Activated CD4-positive, alpha-beta memory T cell treated with anti-CD3 and anti-CD28 coated beads for 36 hours (primary cell): ENCODE measurements around the gene REG4. TPM values are rescaled to one million over a fixed set of nuclear protein-coding genes. Genes with fewer than 3 reads are reported as not detected.
"Not testable (repeated sequence)": the region's sequence is repeated elsewhere in the genome, so short reads cannot be mapped to it uniquely, and the experiment has no call there.

Experiments
- CTCF ChIA-PET: fragments of 350-600 bp; sonication (Branson Sonifier 250); formaldehyde crosslinking; loops from one replicate; lab custom pipeline; 2021; ENCODE audit warnings: antibody characterized with exemption, inconsistent platforms; lab: Charles Lee
- POLR2A ChIA-PET: fragments of 350-600 bp; sonication (Branson Sonifier 250); formaldehyde crosslinking; loops from one replicate; lab custom pipeline; 2021; ENCODE audit warnings: antibody characterized with exemption; lab: Charles Lee
- DNase-seq: peaks from one replicate; pipeline ENCODE4 v3.0.0-alpha.2; 2020
- H3K27ac Mint-ChIP-seq: one replicate; pipeline ENCODE4 v1.8.0; 2021; ENCODE audit warnings: mixed read lengths
- H3K27me3 Mint-ChIP-seq: one replicate; pipeline ENCODE4 v1.8.0; 2021; ENCODE audit warnings: mixed read lengths
- H3K36me3 Mint-ChIP-seq: one replicate; pipeline ENCODE4 v1.8.0; 2021; ENCODE audit warnings: mixed read lengths
- H3K4me1 Mint-ChIP-seq: one replicate; pipeline ENCODE4 v1.8.0; 2021; ENCODE audit warnings: low read depth, mixed read lengths
- H3K4me3 Mint-ChIP-seq: one replicate; pipeline ENCODE4 v1.8.0; 2021; ENCODE audit warnings: mild to moderate bottlenecking, mixed read lengths
- H3K9me3 Mint-ChIP-seq: one replicate; pipeline ENCODE4 v1.8.0; 2021; ENCODE audit warnings: mixed read lengths
- intact Hi-C: fragments of 100-400 bp; cut with micrococcal nuclease; formaldehyde crosslinking; loops from one replicate; pipeline ENCODE4 v1.15.1; 2023
- total RNA-seq, 2 experiments: library from RNA; stranded (reverse); gene quantifications; one replicate each; pipeline ENCODE4 v1.2.3, GENCODE V29; 2021

The REG4 gene
- total RNA-seq: not detected

GRCh38 chr1:119811387-119811786 lies at the start of gene REG4:
REG4 (minus strand) TSS chr1:119811460; CDS start chr1:119808769, 2,691 bp downstream.
- POLR2A ChIA-PET: no interaction called here
- intact Hi-C loops: no loop called here
- Mint-ChIP-seq H3K9me3 (no peaks in the 10 kb centered on the region), H3K27me3 (peaks cover 16% of the 10 kb centered on the region), H3K36me3 (no peaks in the 10 kb centered on the region), H3K27ac (no peak within 1 kb of the TSS), H3K4me3 (no peak within 1 kb of the TSS), H3K4me1 (peaks cover 4% of the 10 kb centered on the region)
- CTCF ChIA-PET: interaction anchor here (1.0 to 1.5 kb wide), 2 partner anchors 15 to 67 kb away, joined by 3 to 5 read pairs; no protein-coding TSS in a partner anchor
- no peak for DNase-seq

- no peaks in the 10 kb centered on the region for H3K36me3 Mint-ChIP-seq
- intact Hi-C loops: no loop called here
- no peaks in the 10 kb centered on the region for H3K27me3 Mint-ChIP-seq
- no peak overlapping the region for H3K27ac Mint-ChIP-seq
- H3K9me3 Mint-ChIP-seq: no peaks in the 10 kb centered on the region
- H3K4me3 Mint-ChIP-seq: no peak overlapping the region
- POLR2A ChIA-PET: no interaction called here
- peaks cover 8% of the 10 kb centered on the region for H3K4me1 Mint-ChIP-seq
- CTCF ChIA-PET: interaction anchor here (2.2 kb wide), 1 partner anchor 51 kb away, joined by 8 read pairs; no protein-coding TSS in a partner anchor
- peak; percentile 15 for DNase-seq
Measured at GRCh38 chr1:119859647-119860046, 48.4 kb upstream of the REG4 start.

- H3K4me1 Mint-ChIP-seq, intact Hi-C loops, H3K27me3 Mint-ChIP-seq, DNase-seq, POLR2A ChIA-PET, H3K9me3 Mint-ChIP-seq, H3K4me3 Mint-ChIP-seq, H3K27ac Mint-ChIP-seq, H3K36me3 Mint-ChIP-seq: not testable (repeated sequence)
- CTCF ChIA-PET: interaction anchor here (2.2 kb wide), 1 partner anchor 50 kb away, joined by 8 read pairs; no protein-coding TSS in a partner anchor
Measured at GRCh38 chr1:119858556-119859214, 47.4 kb upstream of the REG4 start.

- Mint-ChIP-seq H3K27ac (no peak overlapping the region), H3K9me3 (no peaks in the 10 kb centered on the region), H3K27me3 (no peaks in the 10 kb centered on the region), H3K4me3 (no peak overlapping the region), H3K36me3 (no peaks in the 10 kb centered on the region), H3K4me1 (peaks cover 8% of the 10 kb centered on the region)
- DNase-seq: no peak
- intact Hi-C loops: no loop called here
- CTCF ChIA-PET: interaction anchor here (2.2 kb wide), 1 partner anchor 49 kb away, joined by 8 read pairs; no protein-coding TSS in a partner anchor
- POLR2A ChIA-PET: no interaction called here
Measured at GRCh38 chr1:119858126-119858525, 46.9 kb upstream of the REG4 start.

GRCh38 chr1:119853155-119853554 lies 41.9 kb upstream of the REG4 start:
- DNase-seq: no peak
- ChIA-PET POLR2A (no interaction called here), CTCF (no interaction called here)
- Mint-ChIP-seq H3K4me1 (no peaks in the 10 kb centered on the region), H3K27ac (no peak overlapping the region), H3K9me3 (no peaks in the 10 kb centered on the region), H3K4me3 (no peak overlapping the region), H3K27me3 (no peaks in the 10 kb centered on the region), H3K36me3 (no peaks in the 10 kb centered on the region)
- intact Hi-C loops: no loop called here

GRCh38 chr1:119844206-119844605 lies 32.9 kb upstream of the REG4 start:
- H3K27ac Mint-ChIP-seq, H3K4me1 Mint-ChIP-seq, DNase-seq, H3K27me3 Mint-ChIP-seq, H3K36me3 Mint-ChIP-seq, intact Hi-C loops, CTCF ChIA-PET, H3K9me3 Mint-ChIP-seq, H3K4me3 Mint-ChIP-seq, POLR2A ChIA-PET: not testable (repeated sequence)

GRCh38 chr1:119841306-119841705 lies 30.0 kb upstream of the REG4 start:
- CTCF ChIA-PET: no interaction called here
- Mint-ChIP-seq H3K36me3 (no peaks in the 10 kb centered on the region), H3K9me3 (no peaks in the 10 kb centered on the region), H3K4me1 (no peaks in the 10 kb centered on the region), H3K4me3 (no peak overlapping the region), H3K27ac (no peak overlapping the region), H3K27me3 (peaks cover 2% of the 10 kb centered on the region)
- DNase-seq: no peak
- intact Hi-C loops: no loop called here
- POLR2A ChIA-PET: no interaction called here

- POLR2A ChIA-PET: no interaction called here
- intact Hi-C loops: no loop called here
- CTCF ChIA-PET: no interaction called here
Measured at GRCh38 chr1:119840745-119841144, 29.5 kb upstream of the REG4 start.

GRCh38 chr1:119838236-119838635 lies 27.0 kb upstream of the REG4 start:
- peaks cover 5% of the 10 kb centered on the region for H3K27me3 Mint-ChIP-seq
- ChIA-PET POLR2A (no interaction called here), CTCF (interaction anchor here (0.8 to 1.4 kb wide), 2 partner anchors 10 to 30 kb away, joined by 3 read pairs; no protein-coding TSS in a partner anchor)
- no peaks in the 10 kb centered on the region for H3K36me3 Mint-ChIP-seq
- no peak for DNase-seq
- H3K27ac Mint-ChIP-seq: no peak overlapping the region
- no peak overlapping the region for H3K4me3 Mint-ChIP-seq
- no peaks in the 10 kb centered on the region for H3K9me3 Mint-ChIP-seq
- H3K4me1 Mint-ChIP-seq: no peaks in the 10 kb centered on the region
- intact Hi-C loops: no loop called here

More at GRCh38 chr1:119840745-119841144, 29.5 kb upstream of the REG4 start:
- Mint-ChIP-seq H3K36me3 (no peaks in the 10 kb centered on the region), H3K27ac (no peak overlapping the region), H3K4me1 (no peaks in the 10 kb centered on the region), H3K9me3 (no peaks in the 10 kb centered on the region), H3K4me3 (no peak overlapping the region), H3K27me3 (peaks cover 2% of the 10 kb centered on the region)
- DNase-seq: no peak

GRCh38 chr1:119834990-119835389 lies 23.7 kb upstream of the REG4 start:
- no peak overlapping the region for H3K27ac Mint-ChIP-seq
- intact Hi-C loops: no loop called here
- CTCF ChIA-PET: no interaction called here

GRCh38 chr1:119831027-119831426 lies 19.8 kb upstream of the REG4 start:
- intact Hi-C loops: no loop called here
- peaks cover 12% of the 10 kb centered on the region for H3K27me3 Mint-ChIP-seq
- H3K9me3 Mint-ChIP-seq: no peaks in the 10 kb centered on the region
- DNase-seq: no peak
- ChIA-PET CTCF (no interaction called here), POLR2A (no interaction called here)
- H3K27ac Mint-ChIP-seq: no peak overlapping the region
- no peaks in the 10 kb centered on the region for H3K4me1 Mint-ChIP-seq
- H3K36me3 Mint-ChIP-seq: no peaks in the 10 kb centered on the region
- H3K4me3 Mint-ChIP-seq: no peak overlapping the region

More at GRCh38 chr1:119834990-119835389, 23.7 kb upstream of the REG4 start:
- H3K36me3 Mint-ChIP-seq: no peaks in the 10 kb centered on the region
- POLR2A ChIA-PET: no interaction called here
- H3K9me3 Mint-ChIP-seq: no peaks in the 10 kb centered on the region
- no peak overlapping the region for H3K4me3 Mint-ChIP-seq
- H3K27me3 Mint-ChIP-seq: peaks cover 7% of the 10 kb centered on the region
- no peak for DNase-seq
- no peaks in the 10 kb centered on the region for H3K4me1 Mint-ChIP-seq

- H3K4me3 Mint-ChIP-seq: no peak overlapping the region
Measured at GRCh38 chr1:119829625-119830024, 18.4 kb upstream of the REG4 start.

GRCh38 chr1:119829006-119829405 lies 17.7 kb upstream of the REG4 start:
- H3K27ac Mint-ChIP-seq, H3K4me1 Mint-ChIP-seq, DNase-seq, H3K9me3 Mint-ChIP-seq, H3K36me3 Mint-ChIP-seq, intact Hi-C loops, H3K27me3 Mint-ChIP-seq, H3K4me3 Mint-ChIP-seq, POLR2A ChIA-PET: not testable (repeated sequence)
- CTCF ChIA-PET: interaction anchor here (0.7 kb wide), 1 partner anchor 10 kb away, joined by 3 read pairs; no protein-coding TSS in a partner anchor

More at GRCh38 chr1:119829625-119830024, 18.4 kb upstream of the REG4 start:
- no peaks in the 10 kb centered on the region for H3K36me3 Mint-ChIP-seq
- no peaks in the 10 kb centered on the region for H3K4me1 Mint-ChIP-seq
- no peaks in the 10 kb centered on the region for H3K9me3 Mint-ChIP-seq
- peaks cover 10% of the 10 kb centered on the region for H3K27me3 Mint-ChIP-seq
- intact Hi-C loops: no loop called here
- ChIA-PET POLR2A (no interaction called here), CTCF (no interaction called here)
- DNase-seq: no peak
- no peak overlapping the region for H3K27ac Mint-ChIP-seq
